Karpas-422 (cell line): ENCODE measurements around the gene PRKG1. TPM values are rescaled to one million over a fixed set of nuclear protein-coding genes. Genes with fewer than 3 reads are reported as not detected.

Source experiments
- DNase-seq: peaks from one replicate; pipeline ENCODE4 v3.0.0-alpha.2; 2015
- H2AFZ ChIP-seq: fragments of 200-600 bp; sonication (generic); 2 replicates; pipeline ENCODE4 v1.6.1; 2014; ENCODE audit warnings: antibody characterized with exemption, low read length, mixed read lengths
- H3K27ac ChIP-seq: fragments of 200-600 bp; sonication (generic); 2 replicates; pipeline ENCODE4 v1.5.1; 2014; ENCODE audit warnings: mild to moderate bottlenecking, low read length, moderate library complexity
- H3K27me3 ChIP-seq: fragments of 200-600 bp; sonication (generic); 2 replicates; pipeline ENCODE4 v1.6.1; 2014; ENCODE audit warnings: low read length, mixed read lengths
- H3K36me3 ChIP-seq: fragments of 200-600 bp; sonication (generic); 2 replicates; pipeline ENCODE4 v1.6.1; 2014; ENCODE audit warnings: low read length, mixed read lengths; ENCODE audit not compliant: insufficient read depth
- H3K4me1 ChIP-seq: fragments of 200-600 bp; sonication (generic); 2 replicates; pipeline ENCODE4 v1.6.1; 2014; ENCODE audit warnings: mild to moderate bottlenecking, low read length, mixed read lengths
- H3K4me2 ChIP-seq: fragments of 200-600 bp; sonication (generic); 2 replicates; pipeline ENCODE4 v1.6.1; 2014; ENCODE audit warnings: low read length, low read depth, mild to moderate bottlenecking; ENCODE audit not compliant: poor library complexity, severe bottlenecking
- H3K4me3 ChIP-seq: fragments of 200-600 bp; sonication (generic); 2 replicates; pipeline ENCODE4 v1.5.1; 2014; ENCODE audit warnings: mild to moderate bottlenecking, antibody characterized with exemption, low read length, mixed read lengths
- H3K79me2 ChIP-seq: fragments of 200-600 bp; sonication (generic); 2 replicates; pipeline ENCODE4 v1.6.1; 2014; ENCODE audit warnings: mild to moderate bottlenecking, low read length, mixed read lengths
- H3K9ac ChIP-seq: fragments of 200-600 bp; sonication (generic); 2 replicates; pipeline ENCODE4 v1.6.0; 2014; ENCODE audit warnings: low read length
- H3K9me2 ChIP-seq: fragments of 200-600 bp; sonication (generic), shearing (Covaris generic); replicated peaks from 2 replicates; pipeline ENCODE4 v1.6.0; 2014; ENCODE audit warnings: mild to moderate bottlenecking, low read length, moderate library complexity; ENCODE audit not compliant: insufficient read depth
- H3K9me3 ChIP-seq: fragments of 300-700, 200-600 bp; sonication (generic); 2 replicates; pipeline ENCODE4 v1.6.1; 2014; ENCODE audit warnings: low read length, mixed read lengths
- H4K20me1 ChIP-seq: fragments of 200-600 bp; sonication (generic); 2 replicates; pipeline ENCODE4 v1.6.1; 2014; ENCODE audit warnings: mild to moderate bottlenecking, antibody characterized with exemption, low read length, low read depth; ENCODE audit not compliant: insufficient read depth
- total RNA-seq: library from RNA; depleted of rRNA; stranded (reverse); fragments of >200 nt; shearing (Covaris generic); gene quantifications from 2 replicates; pipeline ENCODE4 v1.2.3, GENCODE V29; 2014; ENCODE audit warnings: low replicate concordance

PRKG1 gene
- total RNA-seq, 1 experiment from 2014 or later = not detected

- Histone ChIP-seq H3K4me2 (no peak overlapping the region), H3K9ac (no peak overlapping the region), H4K20me1 (no peaks in the 10 kb centered on the region), H3K79me2 (no peaks in the 10 kb centered on the region), H3K9me2 (no peaks in the 10 kb centered on the region), H3K27me3 (no peaks in the 10 kb centered on the region), H3K9me3 (peaks cover 4% of the 10 kb centered on the region; the same call in 1 of the 2 replicates), H3K4me1 (no peaks in the 10 kb centered on the region), H2AFZ (no peak overlapping the region), H3K4me3 (no peak overlapping the region), H3K36me3 (no peaks in the 10 kb centered on the region), H3K27ac (no peak overlapping the region)
- DNase-seq = no peak
These were observed 793.7 kb downstream of the PRKG1 start for GRCh38 chr10:51867956-51868355.

DNA sequence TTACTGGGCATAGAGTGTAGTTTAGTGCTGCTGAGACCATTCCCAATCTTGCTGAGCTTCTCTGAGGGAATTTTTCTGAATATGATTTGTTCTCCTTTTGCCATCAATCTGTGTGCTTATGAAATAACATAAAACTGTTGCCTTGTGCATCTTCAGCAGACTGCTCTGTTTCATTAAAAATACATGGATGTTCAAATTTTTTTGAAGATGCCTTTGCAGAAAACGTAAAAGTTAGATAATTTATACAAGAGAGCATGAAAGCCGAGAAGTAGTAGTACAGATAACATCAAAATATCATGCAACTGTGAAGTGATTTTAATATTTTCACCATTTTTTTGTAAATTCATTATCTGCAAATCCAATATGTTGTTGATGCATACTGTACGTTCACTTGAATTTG, 799.8 kb downstream of the PRKG1 start:
- H3K36me3 ChIP-seq = no peaks in the 10 kb centered on the region
- no peaks in the 10 kb centered on the region for H3K9me2 ChIP-seq
- no peak overlapping the region for H3K9ac ChIP-seq
- H3K9me3 ChIP-seq = peaks cover 7% of the 10 kb centered on the region
- no peaks in the 10 kb centered on the region for H3K4me1 ChIP-seq
- no peak overlapping the region for H3K4me3 ChIP-seq
- H3K4me2 ChIP-seq = no peak overlapping the region
- H4K20me1 ChIP-seq = no peaks in the 10 kb centered on the region
- no peak for DNase-seq
- no peaks in the 10 kb centered on the region for H3K79me2 ChIP-seq
- H2AFZ ChIP-seq = no peak overlapping the region
- H3K27me3 ChIP-seq = no peaks in the 10 kb centered on the region
- no peak overlapping the region for H3K27ac ChIP-seq

DNA sequence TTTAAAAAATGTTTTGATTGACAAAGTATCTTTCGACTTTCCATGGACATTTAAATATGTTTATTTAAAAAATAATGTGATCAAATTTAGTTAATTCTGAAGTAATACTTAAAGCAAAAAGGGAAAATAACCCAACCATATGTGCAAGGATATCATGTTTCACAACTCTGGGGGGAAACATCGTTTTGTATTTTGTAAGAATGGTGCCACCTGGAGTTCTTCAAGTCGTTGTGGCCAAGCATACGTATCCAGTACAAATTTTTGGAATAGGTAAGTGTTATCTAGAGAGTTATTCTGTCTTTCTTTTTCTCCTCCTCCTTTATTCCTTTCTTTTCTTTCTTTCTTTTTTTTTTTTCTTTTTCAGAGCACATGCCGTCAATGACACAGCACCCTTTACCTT, 801.3 kb downstream of the PRKG1 start:
- no peak overlapping the region for H3K27ac ChIP-seq
- no peak for DNase-seq
- no peak overlapping the region for H2AFZ ChIP-seq
- no peak overlapping the region for H3K4me3 ChIP-seq
- no peaks in the 10 kb centered on the region for H3K4me1 ChIP-seq
- H3K9ac ChIP-seq = no peak overlapping the region
- H3K4me2 ChIP-seq = no peak overlapping the region
- H4K20me1 ChIP-seq = no peaks in the 10 kb centered on the region
- peaks cover 5% of the 10 kb centered on the region for H3K9me3 ChIP-seq
- no peaks in the 10 kb centered on the region for H3K36me3 ChIP-seq
- no peaks in the 10 kb centered on the region for H3K79me2 ChIP-seq
- no peaks in the 10 kb centered on the region for H3K27me3 ChIP-seq
- H3K9me2 ChIP-seq = no peaks in the 10 kb centered on the region

DNA sequence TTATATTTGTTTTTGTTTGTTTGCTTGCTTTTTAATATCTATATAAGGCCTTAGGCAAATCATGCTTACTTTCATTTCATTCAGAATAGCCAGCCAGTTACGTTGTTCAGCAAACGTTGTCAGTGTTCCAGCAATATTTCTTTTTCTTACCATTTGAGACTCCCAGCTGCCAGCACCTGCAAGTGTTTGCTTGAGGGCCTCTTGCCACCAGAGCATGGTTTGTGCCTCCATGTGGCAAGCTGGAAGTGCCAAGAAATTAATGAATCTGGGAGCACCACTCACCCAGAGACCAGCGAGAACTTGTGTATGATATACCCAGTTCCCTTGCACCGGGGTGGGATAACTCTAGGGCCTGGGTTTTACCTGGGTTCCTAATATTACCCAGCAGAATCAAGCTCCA, 802.2 kb downstream of the PRKG1 start:
- H3K4me2 ChIP-seq = no peak overlapping the region
- no peaks in the 10 kb centered on the region for H3K79me2 ChIP-seq
- no peaks in the 10 kb centered on the region for H3K9me2 ChIP-seq
- no peaks in the 10 kb centered on the region for H4K20me1 ChIP-seq
- H3K36me3 ChIP-seq = no peaks in the 10 kb centered on the region
- H2AFZ ChIP-seq = no peak overlapping the region
- peaks cover 8% of the 10 kb centered on the region for H3K9me3 ChIP-seq
- no peak overlapping the region for H3K27ac ChIP-seq
- H3K4me3 ChIP-seq = no peak overlapping the region
- H3K9ac ChIP-seq = no peak overlapping the region
- H3K27me3 ChIP-seq = no peaks in the 10 kb centered on the region
- DNase-seq = no peak
- H3K4me1 ChIP-seq = no peaks in the 10 kb centered on the region

DNA sequence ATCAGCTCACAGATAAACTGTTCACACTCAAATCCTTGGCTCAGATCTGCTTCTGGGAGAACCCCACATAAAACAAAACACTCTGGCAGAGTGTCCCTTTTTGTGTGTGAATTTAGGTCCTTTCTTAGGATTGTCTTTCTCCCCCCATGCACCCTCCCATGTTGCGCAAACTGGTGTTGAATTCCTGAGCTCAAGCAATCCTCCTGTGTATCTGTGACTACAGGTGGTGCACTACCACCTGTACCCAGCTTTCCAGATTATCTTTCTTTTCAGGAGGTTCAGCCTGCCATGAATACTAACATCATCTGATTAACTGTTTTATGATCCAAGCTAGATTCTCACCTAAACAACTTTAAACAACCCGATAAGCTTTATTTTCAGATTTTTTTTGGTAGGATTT, 802.7 kb downstream of the PRKG1 start:
- H3K36me3 ChIP-seq = no peaks in the 10 kb centered on the region
- H3K9ac ChIP-seq = no peak overlapping the region
- H3K79me2 ChIP-seq = no peaks in the 10 kb centered on the region
- no peaks in the 10 kb centered on the region for H3K9me2 ChIP-seq
- no peak overlapping the region for H3K27ac ChIP-seq
- H3K4me2 ChIP-seq = no peak overlapping the region
- no peak for DNase-seq
- H3K4me1 ChIP-seq = no peaks in the 10 kb centered on the region
- no peaks in the 10 kb centered on the region for H4K20me1 ChIP-seq
- no peak overlapping the region for H2AFZ ChIP-seq
- H3K27me3 ChIP-seq = no peaks in the 10 kb centered on the region
- H3K4me3 ChIP-seq = no peak overlapping the region
- peaks cover 8% of the 10 kb centered on the region for H3K9me3 ChIP-seq

DNA sequence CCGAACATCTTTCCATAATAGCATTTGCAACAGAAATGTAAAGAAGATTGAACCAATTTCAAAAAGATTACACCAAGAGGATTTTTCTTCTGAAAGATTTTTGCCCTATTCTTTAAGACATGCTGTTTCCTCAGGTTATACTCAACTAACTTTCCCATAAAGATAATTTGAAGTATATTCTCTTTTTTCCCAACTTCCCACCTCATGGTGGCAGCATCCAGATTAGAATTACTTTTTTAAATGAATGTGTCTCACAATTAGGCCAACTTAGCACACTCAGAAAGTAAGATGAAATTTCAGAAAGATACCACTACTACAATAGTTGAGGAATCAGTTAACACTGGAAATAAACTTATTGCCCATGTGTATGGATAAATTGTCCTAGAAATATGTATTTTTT, 803.3 kb downstream of the PRKG1 start:
- Histone ChIP-seq H3K36me3 (no peaks in the 10 kb centered on the region), H3K27me3 (no peaks in the 10 kb centered on the region), H4K20me1 (no peaks in the 10 kb centered on the region), H3K27ac (no peak overlapping the region), H2AFZ (no peak overlapping the region), H3K79me2 (no peaks in the 10 kb centered on the region), H3K9ac (no peak overlapping the region), H3K4me1 (no peaks in the 10 kb centered on the region), H3K9me3 (peaks cover 8% of the 10 kb centered on the region), H3K4me3 (no peak overlapping the region), H3K4me2 (no peak overlapping the region), H3K9me2 (no peaks in the 10 kb centered on the region)
- DNase-seq = no peak

DNA sequence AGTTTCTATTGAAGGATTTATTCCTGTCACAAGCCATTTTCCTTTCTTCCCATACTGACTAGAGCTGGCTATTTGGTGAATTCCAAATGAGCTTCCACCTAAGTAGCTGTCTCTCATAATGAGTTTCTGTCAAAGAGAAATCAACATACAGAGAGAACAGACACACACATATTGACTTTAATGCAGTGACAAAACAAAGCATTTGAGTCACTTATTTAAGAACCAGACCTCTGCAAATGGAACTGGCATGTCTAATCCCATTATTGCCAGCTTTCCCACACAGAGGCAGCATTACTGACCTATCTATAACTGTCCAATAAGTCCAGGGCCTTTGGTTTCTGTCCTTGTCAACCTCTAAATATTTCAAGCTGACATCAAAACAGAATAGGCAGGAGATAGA, 804.4 kb downstream of the PRKG1 start:
- Histone ChIP-seq H4K20me1 (no peaks in the 10 kb centered on the region), H3K27me3 (no peaks in the 10 kb centered on the region), H3K4me3 (no peak overlapping the region), H3K9me3 (peaks cover 8% of the 10 kb centered on the region), H3K4me2 (no peak overlapping the region), H2AFZ (no peak overlapping the region), H3K9ac (no peak overlapping the region), H3K27ac (no peak overlapping the region), H3K9me2 (no peaks in the 10 kb centered on the region), H3K4me1 (no peaks in the 10 kb centered on the region), H3K79me2 (no peaks in the 10 kb centered on the region), H3K36me3 (no peaks in the 10 kb centered on the region)
- no peak for DNase-seq

GRCh38 chr10:51879238-51879637, 805.0 kb downstream of the PRKG1 start:
- no peaks in the 10 kb centered on the region for H3K4me1 ChIP-seq
- H3K9ac ChIP-seq = no peak overlapping the region
- no peak overlapping the region for H3K27ac ChIP-seq
- no peaks in the 10 kb centered on the region for H3K9me2 ChIP-seq
- no peaks in the 10 kb centered on the region for H3K79me2 ChIP-seq
- no peaks in the 10 kb centered on the region for H3K36me3 ChIP-seq
- no peaks in the 10 kb centered on the region for H4K20me1 ChIP-seq
- no peaks in the 10 kb centered on the region for H3K27me3 ChIP-seq
- H3K4me3 ChIP-seq = no peak overlapping the region
- H3K9me3 ChIP-seq = peaks cover 8% of the 10 kb centered on the region
- H2AFZ ChIP-seq = no peak overlapping the region
- DNase-seq = no peak
- no peak overlapping the region for H3K4me2 ChIP-seq

DNA sequence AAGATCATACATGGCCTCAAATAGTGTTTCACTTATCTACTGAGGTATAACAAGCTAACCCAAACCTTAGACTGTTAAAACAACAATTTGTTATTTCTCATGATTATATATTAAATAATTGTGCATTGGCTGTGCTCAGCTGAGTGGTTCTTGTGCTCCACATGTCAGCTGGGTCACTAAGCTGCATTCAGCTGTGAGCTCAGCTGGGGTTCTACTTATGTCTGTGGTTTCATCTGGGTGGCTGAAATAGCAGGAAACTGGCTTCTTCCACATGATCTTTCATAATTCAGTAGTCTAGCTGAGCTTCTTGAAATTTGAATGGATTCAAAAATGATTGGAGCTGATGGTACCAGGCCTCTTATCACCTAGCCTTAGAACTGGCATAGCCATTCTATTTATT, 806.9 kb downstream of the PRKG1 start:
- 0 out of 2 replicates have a peak, but pooled peaks cover 3% of the 10 kb centered on the region for H3K9me3 ChIP-seq
- H3K9ac ChIP-seq = no peak overlapping the region
- no peak overlapping the region for H3K4me2 ChIP-seq
- H2AFZ ChIP-seq = no peak overlapping the region
- no peaks in the 10 kb centered on the region for H3K36me3 ChIP-seq
- DNase-seq = no peak
- H3K9me2 ChIP-seq = no peaks in the 10 kb centered on the region
- H3K27me3 ChIP-seq = no peaks in the 10 kb centered on the region
- H3K27ac ChIP-seq = no peak overlapping the region
- no peaks in the 10 kb centered on the region for H3K4me1 ChIP-seq
- H3K4me3 ChIP-seq = no peak overlapping the region
- H3K79me2 ChIP-seq = no peaks in the 10 kb centered on the region
- H4K20me1 ChIP-seq = no peaks in the 10 kb centered on the region
